HK-2 (cell line): ENCODE measurements around the gene TERT.
A peak's percentile ranks its signal among the peaks of the same experiment; 100 is the strongest.

Experiments
- DNase-seq: peaks from one replicate; pipeline ENCODE4 v3.0.0-alpha.2; 2018; ENCODE audit not compliant: unreplicated experiment

The TERT gene

GRCh38 chr5:1219098-1219767 is 75.6 kb downstream of the TERT start:
- no peak for DNase-seq

- no peak for DNase-seq
Measured at GRCh38 chr5:1218351-1219080, 76.4 kb downstream of the TERT start.

- DNase-seq = no peak
Measured at GRCh38 chr5:1217596-1218206, 77.2 kb downstream of the TERT start.

GRCh38 chr5:1216918-1217295 is 78.0 kb downstream of the TERT start:
- no peak for DNase-seq

- DNase-seq = no peak
Measured at GRCh38 chr5:1216211-1216917, 78.5 kb downstream of the TERT start.

GRCh38 chr5:1215320-1216096 is 79.4 kb downstream of the TERT start:
- no peak for DNase-seq

GRCh38 chr5:1214936-1215220 is 80.0 kb downstream of the TERT start:
- DNase-seq = no peak

GRCh38 chr5:1214163-1214935 is 80.5 kb downstream of the TERT start:
- DNase-seq = no peak

- no peak for DNase-seq
Measured at GRCh38 chr5:1213508-1214162, 81.2 kb downstream of the TERT start.

GRCh38 chr5:1212881-1213280 is 82.0 kb downstream of the TERT start:
- no peak for DNase-seq

GRCh38 chr5:1212271-1212670 is 82.6 kb downstream of the TERT start:
- DNase-seq = no peak

- no peak for DNase-seq
Measured at GRCh38 chr5:1211701-1212100, 83.2 kb downstream of the TERT start.

GRCh38 chr5:1210832-1211251 is 84.0 kb downstream of the TERT start:
- no peak for DNase-seq

GRCh38 chr5:1209896-1210776 is 84.7 kb downstream of the TERT start:
- no peak for DNase-seq

GRCh38 chr5:1209489-1209852 is 85.4 kb downstream of the TERT start:
- DNase-seq = no peak

GRCh38 chr5:1208743-1209488 is 86.0 kb downstream of the TERT start:
- DNase-seq = peak; percentile 54

- no peak for DNase-seq
Measured at GRCh38 chr5:1208221-1208742, 86.6 kb downstream of the TERT start.

GRCh38 chr5:1207555-1207954 is 87.3 kb downstream of the TERT start:
- DNase-seq = no peak
